Caco-2 (cell line): ENCODE data around the gene HDAC6. TPM values are rescaled to one million over a fixed set of nuclear protein-coding genes. Genes with fewer than 3 reads are reported as not detected.

Experiments
- BruUV-seq: library from RNA; stranded (reverse); fragments of 400-500 nt; replicated peaks from 2 replicates; lab custom pipeline; 2021; lab: Mats Ljungman, UMichigan
- CTCF ChIA-PET: fragments of 300-600 bp; sonication (Branson Sonifier 250); formaldehyde crosslinking; loops from one replicate; lab custom pipeline; 2022; ENCODE audit warnings: antibody characterized with exemption; lab: Charles Lee
- POLR2A ChIA-PET: fragments of 300-600 bp; sonication (Branson Sonifier 250); formaldehyde crosslinking; loops from one replicate; lab custom pipeline; 2022; ENCODE audit warnings: antibody characterized with exemption; lab: Charles Lee
- DNase-seq, 2 experiments: peaks; one replicate each; pipeline versions ENCODE4 v3.0.0 to v3.0.0-alpha.2; 2020 to 2022
- H3K27me3 ChIP-seq: replicated peaks from 2 replicates; pipeline ENCODE4 v1.6.0; 2011; ENCODE audit warnings: low read length; ENCODE audit not compliant: control insufficient read depth, insufficient read depth
- H3K36me3 ChIP-seq: 2 replicates; pipeline ENCODE4 v1.5.1; 2011; ENCODE audit warnings: low read length; ENCODE audit not compliant: control insufficient read depth, insufficient read depth
- H3K4me1 ChIP-seq: fragments of 250-450 bp; sonication (Bioruptor Pico); 2 replicates; pipeline ENCODE4 v1.5.1; 2020; ENCODE audit warnings: mild to moderate bottlenecking
- H3K4me3 ChIP-seq: 2 replicates; pipeline ENCODE4 v1.5.1; 2011; ENCODE audit warnings: low read depth, mild to moderate bottlenecking, control low read depth, low read length
- H3K9me3 ChIP-seq: fragments of 250-450 bp; sonication (Bioruptor Pico); 2 replicates; pipeline ENCODE4 v1.5.1; 2020; ENCODE audit warnings: mild to moderate bottlenecking, moderate library complexity
- H3K27ac Mint-ChIP-seq: one replicate; pipeline ENCODE4 v1.8.0; 2022; ENCODE audit warnings: mixed read lengths; ENCODE audit not compliant: unreplicated experiment
- H3K27me3 Mint-ChIP-seq: one replicate; pipeline ENCODE4 v1.8.0; 2022; ENCODE audit warnings: mixed read lengths; ENCODE audit not compliant: insufficient read depth, unreplicated experiment
- H3K36me3 Mint-ChIP-seq: one replicate; pipeline ENCODE4 v1.8.0; 2022; ENCODE audit warnings: mild to moderate bottlenecking, mixed read lengths; ENCODE audit not compliant: insufficient read depth, unreplicated experiment
- H3K4me1 Mint-ChIP-seq: one replicate; pipeline ENCODE4 v1.8.0; 2022; ENCODE audit warnings: low read depth, mixed read lengths; ENCODE audit not compliant: unreplicated experiment
- H3K4me3 Mint-ChIP-seq: one replicate; pipeline ENCODE4 v1.8.0; 2022; ENCODE audit warnings: mild to moderate bottlenecking, moderate library complexity, mixed read lengths; ENCODE audit not compliant: unreplicated experiment
- H3K9me3 Mint-ChIP-seq: one replicate; pipeline ENCODE4 v1.8.0; 2022; ENCODE audit warnings: mixed read lengths; ENCODE audit not compliant: unreplicated experiment
- CTCF ChIP-seq, 2 experiments: fragments of 200-600 bp in 1 of 2; IDR thresholded peaks; 1 replicate in 1 of 2; 2 replicates in 1 of 2; pipeline versions ENCODE4 v1.5.1 to v1.8.0; 2011 to 2022; ENCODE audit warnings: antibody characterized with exemption in 1 of 2, control low read depth in 1 of 2, inconsistent platforms in 1 of 2, low read depth in 1 of 2, low read length in 1 of 2, mild to moderate bottlenecking in 1 of 2, moderate library complexity in 1 of 2; ENCODE audit not compliant: insufficient read depth in 1 of 2, severe bottlenecking in 1 of 2, unreplicated experiment in 1 of 2
- intact Hi-C: fragments of 100-400 bp; cut with micrococcal nuclease; formaldehyde crosslinking; loops from one replicate; pipeline ENCODE4 v1.10.0; 2022; ENCODE audit not compliant: unreplicated experiment
- total RNA-seq: library from RNA; stranded (reverse); gene quantifications from 2 replicates; pipeline ENCODE4 v1.2.3, GENCODE V29; 2022

HDAC6 gene
- total RNA-seq, 1 experiment from 2014 or later = 110 TPM

- Mint-ChIP-seq H3K4me3 (no peak overlapping the region), H3K9me3 (no peaks in the 10 kb centered on the region), H3K36me3 (peaks cover 6% of the 10 kb centered on the region), H3K4me1 (peaks cover 6% of the 10 kb centered on the region), H3K27ac (no peak overlapping the region), H3K27me3 (no peaks in the 10 kb centered on the region)
- ChIA-PET CTCF (no interaction called here), POLR2A (no interaction called here)
- intact Hi-C loops = no loop called here
- H3K4me1 ChIP-seq = no peaks in the 10 kb centered on the region
- no peak for TF ChIP-seq CTCF (IDR thresholded peaks at IDR 0.05; ENCODE audit: insufficient read depth in 1 of 2, low read depth in 1 of 2, low read length in 1 of 2, severe bottlenecking in 1 of 2, unreplicated experiment in 1 of 2)
- BruUV-seq = no TSS peak
- H3K4me3 ChIP-seq = no peak overlapping the region
- H3K36me3 ChIP-seq = no peaks in the 10 kb centered on the region
- DNase-seq = no peak
- no peaks in the 10 kb centered on the region for H3K9me3 ChIP-seq
- H3K27me3 ChIP-seq = no peaks in the 10 kb centered on the region
These were observed 16.7 kb upstream of the HDAC6 start for GRCh38 chrX:48785186-48785539.

DNA sequence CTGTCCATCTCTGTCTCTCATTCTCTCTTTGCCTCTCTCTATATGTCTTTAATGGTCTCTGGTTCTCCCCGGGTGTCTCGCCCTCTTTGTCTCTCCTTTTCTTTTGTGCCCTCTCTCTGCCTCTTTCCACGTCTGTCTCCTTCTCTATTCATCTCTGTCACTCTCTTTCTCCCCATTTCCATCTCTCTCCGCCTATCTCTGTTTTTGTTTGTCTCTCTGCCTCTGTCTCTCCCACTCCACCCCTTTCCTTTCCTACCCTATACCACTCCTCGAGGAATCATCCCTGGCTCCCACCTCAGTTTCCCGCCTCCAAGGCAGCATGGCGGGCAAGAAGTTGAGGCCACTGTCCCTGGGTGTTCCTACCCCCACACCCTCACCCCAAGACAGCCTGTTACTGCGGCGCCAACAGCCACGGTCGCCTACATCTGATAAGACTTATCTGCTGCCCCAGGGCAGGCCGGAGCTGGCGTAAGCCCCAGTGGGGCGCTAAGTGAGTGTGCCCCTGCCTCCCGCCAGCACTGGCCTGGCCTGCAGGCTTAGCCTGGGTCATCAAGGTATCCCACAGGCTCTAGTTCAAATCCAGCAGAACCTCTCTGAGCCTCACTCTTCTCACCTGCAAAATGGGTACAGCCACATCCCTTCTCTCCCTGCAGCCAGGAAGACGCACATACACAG is 16.2 kb upstream of the HDAC6 start:
- no TSS peak for BruUV-seq
- H3K4me1 ChIP-seq = no peaks in the 10 kb centered on the region
- DNase-seq = no peak
- Mint-ChIP-seq H3K4me1 (peaks cover 6% of the 10 kb centered on the region), H3K9me3 (no peaks in the 10 kb centered on the region), H3K36me3 (peaks cover 6% of the 10 kb centered on the region), H3K27ac (no peak overlapping the region), H3K4me3 (no peak overlapping the region), H3K27me3 (no peaks in the 10 kb centered on the region)
- intact Hi-C loops = no loop called here
- POLR2A ChIA-PET = no interaction called here
- no peaks in the 10 kb centered on the region for H3K27me3 ChIP-seq
- no peak for TF ChIP-seq CTCF (IDR thresholded peaks at IDR 0.05; ENCODE audit: insufficient read depth in 1 of 2, low read depth in 1 of 2, low read length in 1 of 2, severe bottlenecking in 1 of 2, unreplicated experiment in 1 of 2)
- CTCF ChIA-PET = no interaction called here
- H3K36me3 ChIP-seq = no peaks in the 10 kb centered on the region
- no peaks in the 10 kb centered on the region for H3K9me3 ChIP-seq
- no peak overlapping the region for H3K4me3 ChIP-seq

DNA sequence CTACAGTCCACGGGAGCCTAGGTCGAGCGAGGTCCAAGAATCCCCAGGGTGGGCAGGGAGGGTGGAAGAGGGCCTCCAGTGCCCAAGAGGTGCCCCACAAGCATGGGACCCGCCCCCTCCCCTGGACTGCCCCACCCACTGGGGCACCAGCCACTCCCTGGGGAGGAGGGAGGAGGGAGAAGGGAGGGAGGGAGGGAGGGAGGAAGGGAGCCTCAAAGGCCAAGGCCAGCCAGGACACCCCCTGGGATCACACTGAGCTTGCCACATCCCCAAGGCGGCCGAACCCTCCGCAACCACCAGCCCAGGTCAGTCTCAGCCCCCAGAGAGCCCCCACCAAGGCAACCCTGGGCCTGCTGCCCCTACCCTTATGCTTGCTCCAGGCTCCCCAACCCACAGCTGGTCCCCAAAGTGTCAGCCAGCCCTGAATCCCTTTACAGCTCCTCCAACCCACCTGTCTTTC is 15.5 kb upstream of the HDAC6 start, which contains the start of gene GATA1:
Gene GATA1 (plus strand): TSS at position 250 of the 460 bp plus-strand sequence. CDS start 4,520 bp downstream, outside the sequence.
- intact Hi-C loops = no loop called here
- Histone ChIP-seq H3K9me3 (no peaks in the 10 kb centered on the region), H3K4me1 (no peaks in the 10 kb centered on the region), H3K27me3 (no peaks in the 10 kb centered on the region), H3K36me3 (no peaks in the 10 kb centered on the region), H3K4me3 (no peak within 1 kb of the TSS)
- no peaks in the 10 kb centered on the region for H3K27me3 Mint-ChIP-seq
- H3K27ac Mint-ChIP-seq = no peak within 1 kb of the TSS
- H3K36me3 Mint-ChIP-seq = peaks cover 6% of the 10 kb centered on the region
- POLR2A ChIA-PET = no interaction called here
- no TSS peak for BruUV-seq
- no peak within 1 kb of the TSS for H3K4me3 Mint-ChIP-seq
- CTCF ChIA-PET = no interaction called here
- peaks cover 6% of the 10 kb centered on the region for H3K4me1 Mint-ChIP-seq
- no peak for TF ChIP-seq CTCF (IDR thresholded peaks at IDR 0.05; ENCODE audit: insufficient read depth in 1 of 2, low read depth in 1 of 2, low read length in 1 of 2, severe bottlenecking in 1 of 2, unreplicated experiment in 1 of 2)
- DNase-seq = no peak
- H3K9me3 Mint-ChIP-seq = no peaks in the 10 kb centered on the region
